ENCODE results near the gene RXFP1.
"Not testable (repeated sequence)": the region's sequence is repeated elsewhere in the genome, so short reads cannot be mapped to it uniquely, and the experiment has no call there.

The RXFP1 gene

DNA sequence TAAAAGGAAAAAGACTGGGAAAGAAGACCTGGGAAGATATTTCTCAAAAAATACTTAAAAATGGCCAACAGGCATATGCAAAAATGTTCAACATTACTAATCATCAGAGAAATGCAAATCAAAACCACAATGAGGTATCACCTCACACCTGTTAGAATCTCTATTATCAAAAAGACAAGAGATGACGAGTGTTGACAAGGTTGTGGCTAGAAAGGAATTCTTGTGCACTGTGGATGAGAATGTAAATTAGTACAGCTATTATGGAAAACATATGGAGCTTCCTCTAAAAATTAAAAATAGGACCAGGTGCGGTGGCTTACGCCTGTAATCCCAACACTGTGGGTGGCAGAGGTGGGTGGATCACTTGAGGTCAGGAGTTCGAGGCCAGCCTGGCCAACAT lies 100.0 kb downstream of the RXFP1 start:
- DNase-seq: no peak

- no peak for DNase-seq
Observed at GRCh38 chr4:158622251-158622650, 100.6 kb downstream of the RXFP1 start.

DNA sequence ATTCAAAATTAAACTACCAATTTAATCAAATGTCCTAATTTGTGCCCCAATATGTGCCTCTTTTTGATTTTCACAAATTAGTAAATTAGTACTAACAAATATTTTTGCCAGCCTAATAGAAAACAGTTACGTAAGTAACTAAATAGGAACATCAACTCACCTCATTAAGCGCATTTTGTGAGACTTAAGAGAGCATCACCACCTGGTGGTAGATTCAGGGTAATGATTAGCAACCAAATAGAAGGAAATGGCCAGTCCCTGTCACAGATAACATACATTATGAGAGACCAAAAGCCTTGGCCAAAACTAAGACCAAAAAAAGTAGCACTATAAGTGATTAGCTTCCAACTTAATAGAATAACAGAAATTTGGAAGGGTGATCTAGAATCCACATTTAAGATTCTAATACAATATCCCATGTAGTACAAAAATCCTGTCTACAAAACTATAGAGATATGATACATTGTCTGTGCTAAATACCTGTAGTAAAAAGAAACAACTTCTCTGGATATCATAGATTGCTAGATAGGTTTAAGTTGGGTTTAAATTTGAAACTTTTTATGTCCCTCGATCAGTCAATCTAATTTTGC lies 103.3 kb downstream of the RXFP1 start:
- DNase-seq: peak; percentile 24

DNA sequence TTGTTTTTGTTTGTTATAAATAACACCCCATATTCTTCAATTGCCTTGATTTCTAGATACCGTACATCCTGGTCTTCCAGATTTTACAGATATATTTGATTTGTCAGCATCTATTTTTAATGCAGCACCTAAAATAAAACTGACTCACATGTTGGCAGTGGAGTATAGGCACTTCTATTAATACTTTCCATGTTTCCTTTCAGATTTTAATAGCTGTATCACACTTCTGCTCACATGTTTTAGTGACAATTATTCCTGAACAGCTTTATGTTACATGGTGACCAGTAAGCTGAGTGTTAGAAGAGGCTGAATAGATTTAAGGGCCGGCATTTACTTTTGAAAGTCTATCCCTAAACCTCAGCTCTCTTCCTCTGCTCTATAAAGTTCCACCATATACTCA lies 103.9 kb downstream of the RXFP1 start:
- DNase-seq: no peak

GRCh38 chr4:158630893-158631292 lies 109.2 kb downstream of the RXFP1 start:
- DNase-seq: no peak

GRCh38 chr4:158636619-158637018 lies 114.9 kb downstream of the RXFP1 start:
- DNase-seq: no peak

DNA sequence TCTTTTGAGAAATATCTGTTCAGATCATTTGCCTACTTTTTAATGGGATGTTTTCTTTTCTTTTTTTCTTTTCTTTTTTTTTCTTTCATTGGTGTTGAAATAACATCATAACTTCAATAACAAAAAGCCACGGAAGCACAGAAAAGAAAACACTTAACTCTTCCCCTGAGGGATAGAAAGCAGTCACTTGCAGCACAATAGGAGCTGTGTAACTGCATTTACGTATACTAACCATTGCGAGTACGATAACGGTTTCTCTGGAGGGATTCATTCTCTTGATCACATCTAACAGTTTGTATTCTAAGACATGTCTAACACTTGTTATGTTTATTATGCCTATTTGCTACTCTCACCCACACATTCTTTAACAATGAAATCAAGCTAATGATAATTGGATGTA lies 122.7 kb downstream of the RXFP1 start:
- DNase-seq: no peak

DNA sequence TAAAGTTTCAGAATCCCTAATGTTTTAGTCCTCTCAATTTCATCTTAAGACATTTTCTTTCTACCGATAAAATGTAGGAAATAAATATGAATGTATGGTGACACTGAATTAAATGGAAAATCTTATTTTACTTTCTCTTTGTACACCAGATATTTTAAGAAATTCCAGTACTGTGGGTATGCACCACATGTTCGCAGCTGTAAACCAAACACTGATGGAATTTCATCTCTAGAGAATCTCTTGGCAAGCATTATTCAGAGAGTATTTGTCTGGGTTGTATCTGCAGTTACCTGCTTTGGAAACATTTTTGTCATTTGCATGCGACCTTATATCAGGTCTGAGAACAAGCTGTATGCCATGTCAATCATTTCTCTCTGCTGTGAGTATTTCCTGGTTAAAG lies 123.1 kb downstream of the RXFP1 start:
- no peak for DNase-seq

GRCh38 chr4:158649111-158649680 lies 127.5 kb downstream of the RXFP1 start:
- no peak for DNase-seq

DNA sequence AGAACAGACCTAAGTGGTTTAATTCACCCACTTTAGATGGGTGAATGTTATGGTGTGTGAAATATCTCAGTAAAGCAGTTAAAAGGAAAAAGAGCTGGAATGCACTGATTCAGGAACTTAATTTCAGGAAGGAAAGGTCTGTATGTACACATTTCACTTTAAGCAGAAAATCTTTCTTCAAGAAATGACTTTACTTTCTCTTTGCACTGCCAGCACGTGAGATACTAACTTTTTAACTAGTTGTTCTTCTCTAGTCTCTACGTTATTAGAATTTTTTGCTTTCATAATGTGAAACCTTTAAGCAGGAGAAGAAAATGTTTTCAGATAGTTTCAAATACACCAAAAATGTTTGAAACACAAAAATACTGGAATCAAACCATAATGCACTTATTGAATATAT lies 131.2 kb downstream of the RXFP1 start:
- DNase-seq: no peak

DNA sequence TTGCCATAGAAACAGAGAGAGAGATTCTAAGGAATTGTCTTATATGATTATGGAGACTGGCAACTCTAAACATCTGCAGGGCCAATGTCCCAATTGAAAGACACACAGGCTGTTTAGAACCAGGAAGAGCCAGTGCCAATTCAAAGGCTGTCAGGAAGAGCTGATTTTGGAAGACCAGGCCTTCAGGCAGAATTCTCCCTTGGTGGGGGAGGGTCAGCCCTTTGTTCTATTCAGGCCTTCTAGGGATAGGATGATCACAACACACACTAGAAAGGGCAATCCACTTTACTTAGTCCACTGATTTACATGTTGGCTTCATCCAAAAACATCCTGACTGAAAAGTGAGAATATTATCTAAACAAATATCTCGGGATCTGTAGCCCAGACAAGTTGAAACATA lies 134.8 kb downstream of the RXFP1 start:
- DNase-seq: no peak

DNA sequence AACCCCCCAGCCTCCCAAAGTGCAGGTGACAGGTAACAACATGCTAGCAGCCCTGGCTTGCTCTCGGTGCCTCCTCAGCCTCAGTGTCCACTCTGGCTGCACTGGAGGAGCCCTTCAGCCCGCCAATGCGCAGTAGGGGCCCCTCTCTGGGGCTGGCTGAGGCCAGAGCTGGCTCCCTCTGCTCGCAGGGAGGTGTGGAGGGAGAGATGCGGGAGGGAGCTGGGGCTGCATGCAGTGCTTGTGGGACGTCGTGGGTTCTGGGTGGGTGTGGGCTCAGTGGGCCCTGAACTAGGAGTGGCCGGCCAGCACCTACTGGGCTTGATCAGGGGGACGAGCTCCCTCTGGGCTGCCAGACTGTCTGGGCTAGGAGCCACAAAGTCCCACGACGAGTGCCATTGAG lies 135.6 kb downstream of the RXFP1 start:
- no peak for DNase-seq

- DNase-seq: not testable (repeated sequence)
Observed at GRCh38 chr4:158663255-158663654, 141.6 kb downstream of the RXFP1 start.

DNA sequence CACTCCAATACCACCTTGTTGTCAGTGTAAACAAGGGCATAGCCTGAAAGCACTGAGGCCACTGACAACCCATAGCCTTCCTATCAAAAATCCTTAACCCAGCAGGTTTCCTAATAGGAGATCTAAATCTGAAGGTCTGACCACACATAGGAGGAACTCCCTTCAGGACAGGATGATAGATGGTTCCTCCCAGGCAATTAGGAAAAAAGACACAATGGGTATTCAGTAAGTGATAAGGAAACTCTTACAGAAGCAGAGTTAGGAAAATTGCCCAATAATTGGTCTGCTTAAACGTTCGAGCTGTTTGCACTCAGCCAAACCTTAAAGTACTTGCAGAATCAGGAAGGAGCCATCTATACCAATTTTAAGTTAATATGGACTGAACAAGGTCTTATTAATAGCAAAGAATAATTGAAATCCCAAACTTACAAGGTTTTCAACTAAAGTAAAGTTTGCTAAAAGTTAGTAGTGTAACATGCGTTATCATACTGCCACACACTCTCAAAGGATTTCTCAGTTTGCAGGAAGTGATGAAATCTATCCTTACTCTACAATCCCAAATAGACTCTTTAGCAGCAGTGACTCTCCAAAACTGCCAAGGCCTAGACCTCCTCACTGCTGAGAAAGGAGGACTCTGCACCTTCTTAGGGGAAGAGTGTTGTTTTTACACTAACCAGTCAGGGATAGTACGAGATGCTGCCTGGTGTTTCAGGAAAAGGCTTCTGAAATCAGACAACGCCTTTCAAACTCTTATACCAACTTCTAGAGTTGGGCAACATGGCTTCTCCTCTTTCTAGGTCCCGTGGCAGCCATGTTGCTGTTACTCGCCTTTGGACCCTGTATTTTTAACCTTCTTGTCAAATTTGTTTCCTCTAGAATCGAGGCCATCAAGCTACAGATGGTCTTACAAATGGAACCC lies 142.3 kb downstream of the RXFP1 start:
- DNase-seq: not testable (repeated sequence)

- DNase-seq: no peak
Observed at GRCh38 chr4:158664806-158665205, 143.1 kb downstream of the RXFP1 start.

GRCh38 chr4:158666892-158667291 lies 145.2 kb downstream of the RXFP1 start:
- DNase-seq: no peak

DNA sequence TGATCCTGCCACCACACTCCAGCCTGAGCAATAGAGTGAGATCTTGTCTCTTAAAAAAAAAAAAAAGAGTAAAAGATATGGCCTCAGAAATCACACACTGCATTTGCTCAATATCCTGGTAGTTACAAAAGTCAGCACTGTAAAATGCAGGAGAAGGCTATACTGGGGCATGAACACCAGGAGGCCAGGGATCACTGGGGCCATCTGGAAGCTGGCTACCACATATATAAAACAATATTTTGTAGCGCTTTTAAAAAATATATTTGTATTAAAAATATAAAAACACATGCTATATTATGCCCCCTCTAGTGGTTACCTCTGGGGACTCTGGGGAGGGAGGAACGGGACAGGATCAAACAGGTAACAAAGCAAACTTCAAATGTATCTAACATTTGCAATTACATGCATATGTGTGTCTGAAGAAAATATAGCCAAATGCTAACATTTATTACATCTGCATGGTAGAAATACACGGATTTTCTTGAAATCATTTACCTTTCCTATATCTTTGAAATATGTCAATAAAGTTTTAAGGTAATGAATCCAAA lies 146.0 kb downstream of the RXFP1 start:
- no peak for DNase-seq

- no peak for DNase-seq
Observed at GRCh38 chr4:158669310-158669709, 147.6 kb downstream of the RXFP1 start.

DNA sequence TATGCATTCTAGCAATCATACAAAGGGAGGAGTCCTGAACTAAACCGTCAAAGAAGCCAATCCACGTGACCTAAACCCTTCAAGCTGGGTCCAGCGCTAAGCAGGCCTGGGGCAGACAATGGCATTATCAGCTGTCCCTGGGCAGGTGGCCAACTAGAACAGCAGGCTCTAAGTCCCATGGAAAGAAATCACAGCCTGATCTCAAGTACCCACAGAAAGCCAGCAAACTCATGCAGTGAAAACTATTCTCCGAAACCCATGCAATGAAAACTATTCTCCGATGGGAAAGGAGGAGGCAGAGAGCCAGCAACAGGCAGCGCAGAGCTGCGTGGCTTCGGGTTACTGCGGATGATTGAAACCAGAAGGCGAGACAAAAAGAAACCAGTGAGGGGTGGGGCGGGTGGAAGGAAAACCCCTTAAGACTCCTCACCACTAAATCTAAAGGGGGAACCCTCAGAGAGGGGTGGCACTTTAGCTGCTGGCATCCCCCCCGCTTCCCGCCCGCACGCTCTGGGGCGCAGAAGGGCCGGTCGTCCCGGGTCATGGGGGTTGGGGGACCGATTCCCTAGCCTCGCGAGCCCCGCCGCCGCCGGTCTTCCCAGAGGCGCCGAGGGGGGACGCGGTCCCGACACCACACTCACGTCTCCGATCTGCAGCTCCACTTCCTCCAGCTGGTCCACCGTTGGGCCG lies 149.4 kb downstream of the RXFP1 start:
- peak; percentile 60 for DNase-seq

GRCh38 chr4:158671665-158671914 lies 149.9 kb downstream of the RXFP1 start, which contains the start of gene C4orf46:
TSS of gene C4orf46 (minus strand) at chr4:158671887. CDS start at chr4:158671801, 86 bp downstream.
- no peak for DNase-seq

- DNase-seq: peak; percentile 100
Observed at GRCh38 chr4:158671915-158672806, 150.5 kb downstream of the RXFP1 start, which contains the start of gene ETFDH. TSS of gene ETFDH (plus strand) at chr4:158672296. CDS start at chr4:158672457, 161 bp downstream.

DNA sequence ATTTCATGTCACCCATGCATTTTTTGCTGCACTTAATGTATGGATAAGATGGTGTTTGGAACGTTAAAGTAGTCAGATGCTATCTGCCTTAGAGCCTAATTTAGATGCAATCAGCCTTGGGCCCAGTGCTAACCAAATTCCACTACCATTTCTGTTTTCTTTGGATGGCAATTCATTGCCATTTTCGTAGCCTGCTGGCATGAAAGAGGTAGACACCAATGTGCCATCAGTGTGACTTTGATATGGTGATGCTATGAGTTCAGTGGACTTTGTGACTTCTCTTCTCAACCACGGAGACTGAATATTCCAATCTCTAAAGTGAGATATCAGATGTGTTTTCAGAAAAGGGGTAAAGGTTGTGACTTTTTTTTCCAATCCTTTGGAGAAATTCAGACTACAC lies 152.0 kb downstream of the RXFP1 start:
- DNase-seq: no peak
